IMR-90 (cell line): ENCODE measurements around the gene TCEA2. TPM values are rescaled to one million over a fixed set of nuclear protein-coding genes. Genes with fewer than 3 reads are reported as not detected.

Experiments used
- ATAC-seq: fragments of 200-7000 bp; cut with Tn5 transposase; 2 replicates; pipeline ENCODE4 v1.9.1; 2020; ENCODE audit warnings: low read depth, mild to moderate bottlenecking, moderate library complexity
- BruUV-seq: library from RNA; stranded (reverse); fragments of 400-500 nt; replicated peaks from 2 replicates; lab custom pipeline; 2021; lab: Mats Ljungman, UMichigan
- CTCF ChIA-PET: fragments of 300-600 bp; formaldehyde crosslinking; extraction: SDS; loops from one replicate; lab custom pipeline; 2021; ENCODE audit warnings: antibody characterized with exemption; lab: Yijun Ruan, JAX
- POLR2A ChIA-PET: fragments of 300-600 bp; sonication (Branson Sonifier 250); formaldehyde crosslinking; loops from one replicate; lab custom pipeline; 2022; ENCODE audit warnings: antibody characterized with exemption; ENCODE audit not compliant: unreplicated experiment; lab: Charles Lee
- DNase-seq: peaks from one replicate; pipeline ENCODE4 v3.0.0; 2013
- H2AFZ ChIP-seq: replicated peaks from 2 replicates; pipeline ENCODE3; 2013; ENCODE audit warnings: low read length, mild to moderate bottlenecking; ENCODE audit not compliant: poor library complexity
- H2AK5ac ChIP-seq: 2 replicates; pipeline ENCODE4 v1.6.1; 2013; ENCODE audit warnings: low read depth, low read length, inconsistent platforms
- H2AK9ac ChIP-seq: replicated peaks from 2 replicates; pipeline ENCODE3; 2013; ENCODE audit warnings: mild to moderate bottlenecking, low read depth, low read length, moderate library complexity; ENCODE audit not compliant: poor library complexity
- H2BK120ac ChIP-seq: 2 replicates; pipeline ENCODE4 v1.6.1; 2013; ENCODE audit warnings: low read depth, low read length, inconsistent platforms
- H2BK15ac ChIP-seq: 3 replicates; pipeline ENCODE4 v1.6.1; 2013; ENCODE audit warnings: low read depth, low read length, inconsistent platforms
- H2BK20ac ChIP-seq: 2 replicates; pipeline ENCODE4 v1.6.1; 2013; ENCODE audit warnings: low read depth, mild to moderate bottlenecking, inconsistent platforms, low read length, moderate library complexity
- H2BK5ac ChIP-seq: 2 replicates; pipeline ENCODE4 v1.6.1; 2013; ENCODE audit warnings: mild to moderate bottlenecking, low read depth, low read length, inconsistent platforms; ENCODE audit not compliant: poor library complexity, severe bottlenecking
- H3K14ac ChIP-seq: replicated peaks from 2 replicates; pipeline ENCODE4 v1.6.1; 2013; ENCODE audit warnings: low read depth, low read length, inconsistent platforms
- H3K18ac ChIP-seq: 2 replicates; pipeline ENCODE4 v1.6.1; 2013; ENCODE audit warnings: low read depth, low read length, control low read depth
- H3K23ac ChIP-seq: 2 replicates; pipeline ENCODE4 v1.6.1; 2013; ENCODE audit warnings: low read depth, low read length, inconsistent platforms
- H3K27ac ChIP-seq: 2 replicates; pipeline ENCODE4 v1.5.1; 2013; ENCODE audit warnings: mild to moderate bottlenecking, control low read depth, low read length; ENCODE audit not compliant: insufficient read depth
- H3K27me3 ChIP-seq: 2 replicates; pipeline ENCODE4 v1.6.1; 2013; ENCODE audit warnings: low read length; ENCODE audit not compliant: control insufficient read depth, insufficient read depth
- H3K36me3 ChIP-seq: 2 replicates; pipeline ENCODE4 v1.6.1; 2013; ENCODE audit warnings: low read length, mixed read lengths; ENCODE audit not compliant: control insufficient read depth, insufficient read depth
- H3K4ac ChIP-seq: 2 replicates; pipeline ENCODE4 v1.6.1; 2013; ENCODE audit warnings: low read depth, low read length, inconsistent platforms
- H3K4me1 ChIP-seq: 2 replicates; pipeline ENCODE4 v1.6.1; 2013; ENCODE audit warnings: low read length, mixed read lengths; ENCODE audit not compliant: control insufficient read depth, insufficient read depth
- H3K4me2 ChIP-seq: 2 replicates; pipeline ENCODE4 v1.6.1; 2013; ENCODE audit warnings: low read depth, mild to moderate bottlenecking, control low read depth, low read length, moderate library complexity
- H3K4me3 ChIP-seq: 2 replicates; pipeline ENCODE4 v1.5.1; 2013; ENCODE audit warnings: low read depth, mild to moderate bottlenecking, control low read depth, low read length, moderate library complexity; ENCODE audit not compliant: insufficient read depth
- H3K56ac ChIP-seq: 2 replicates; pipeline ENCODE4 v1.6.1; 2013; ENCODE audit warnings: low read length, inconsistent platforms; ENCODE audit not compliant: insufficient read depth; ENCODE audit errors: extremely low read depth
- H3K79me1 ChIP-seq, 2 experiments: 2 replicates each; pipeline ENCODE4 v1.6.1; 2013; ENCODE audit warnings: low read length in 2 of 2, inconsistent platforms in 1 of 2, low read depth in 1 of 2
- H3K9ac ChIP-seq: 2 replicates; pipeline ENCODE4 v1.6.1; 2013; ENCODE audit warnings: low read depth, low read length, control low read depth
- H3K9me1 ChIP-seq: 2 replicates; pipeline ENCODE4 v1.6.1; 2013; ENCODE audit warnings: low read length, inconsistent platforms; ENCODE audit not compliant: insufficient read depth
- H3K9me3 ChIP-seq: 2 replicates; pipeline ENCODE4 v1.6.1; 2013; ENCODE audit warnings: low read length; ENCODE audit not compliant: control insufficient read depth, insufficient read depth
- H4K20me1 ChIP-seq: 2 replicates; pipeline ENCODE4 v1.6.1; 2013; ENCODE audit warnings: low read length, inconsistent platforms; ENCODE audit not compliant: insufficient read depth
- H4K5ac ChIP-seq: 2 replicates; pipeline ENCODE4 v1.6.1; 2013; ENCODE audit warnings: mild to moderate bottlenecking, low read depth, low read length, control low read depth
- H4K8ac ChIP-seq, 2 experiments: 2 replicates each; pipeline ENCODE4 v1.6.1; 2013; ENCODE audit warnings: low read depth in 2 of 2, low read length in 2 of 2, control low read depth in 1 of 2, inconsistent platforms in 1 of 2
- H4K91ac ChIP-seq: 2 replicates; pipeline ENCODE4 v1.6.1; 2013; ENCODE audit warnings: low read depth, low read length, inconsistent platforms; ENCODE audit not compliant: insufficient read depth
- BHLHE40 ChIP-seq: fragments of 150-350 bp; IDR thresholded peaks from 2 replicates; pipeline ENCODE4 v1.6.1; 2016; ENCODE audit warnings: mild to moderate bottlenecking, low read depth, low read length
- CEBPB ChIP-seq: IDR thresholded peaks from 2 replicates; pipeline ENCODE4 v1.6.1; 2012; ENCODE audit warnings: low read depth, low read length, improper control_type of control experiment
- CHD1 ChIP-seq: IDR thresholded peaks from 2 replicates; pipeline ENCODE4 v1.6.1; 2012; ENCODE audit warnings: low read depth, low read length, improper control_type of control experiment
- ELK1 ChIP-seq: fragments of 150-350 bp; IDR thresholded peaks from 2 replicates; pipeline ENCODE4 v1.6.1; 2016; ENCODE audit warnings: low read depth, mild to moderate bottlenecking, low read length, moderate library complexity, borderline replicate concordance
- FOS ChIP-seq: fragments of 150-350 bp; IDR thresholded peaks from 2 replicates; pipeline ENCODE4 v1.6.1; 2016; ENCODE audit warnings: low read depth, low read length
- MAFK ChIP-seq: IDR thresholded peaks from 2 replicates; pipeline ENCODE4 v1.6.1; 2012; ENCODE audit warnings: low read depth, low read length, improper control_type of control experiment
- MAZ ChIP-seq: IDR thresholded peaks from 2 replicates; pipeline ENCODE4 v1.6.1; 2012; ENCODE audit warnings: low read depth, mild to moderate bottlenecking, low read length, improper control_type of control experiment, moderate library complexity, borderline replicate concordance
- MXI1 ChIP-seq: IDR thresholded peaks from 2 replicates; pipeline ENCODE4 v1.6.1; 2012; ENCODE audit warnings: low read depth, mild to moderate bottlenecking, low read length, moderate library complexity, borderline replicate concordance
- NFE2L2 ChIP-seq: fragments of 150-350 bp; IDR thresholded peaks from 2 replicates; pipeline ENCODE4 v1.6.1; 2016; ENCODE audit warnings: low read depth, mild to moderate bottlenecking, low read length
- POLR2A ChIP-seq: IDR thresholded peaks from 2 replicates; pipeline ENCODE4 v1.6.1; 2012; ENCODE audit warnings: mild to moderate bottlenecking, low read depth, low read length
- RAD21 ChIP-seq: IDR thresholded peaks from 2 replicates; pipeline ENCODE4 v1.6.1; 2012; ENCODE audit warnings: low read length, improper control_type of control experiment
- RCOR1 ChIP-seq: IDR thresholded peaks from 2 replicates; pipeline ENCODE4 v1.6.1; 2012; ENCODE audit warnings: mild to moderate bottlenecking, low read length, improper control_type of control experiment; ENCODE audit not compliant: insufficient replicate concordance
- SMC3 ChIP-seq: fragments of 150-350 bp; IDR thresholded peaks from 2 replicates; pipeline ENCODE4 v1.6.1; 2016; ENCODE audit warnings: low read depth, mild to moderate bottlenecking, antibody characterized with exemption, low read length, moderate library complexity
- USF2 ChIP-seq: fragments of 150-350 bp; IDR thresholded peaks from 2 replicates; pipeline ENCODE4 v1.6.1; 2017; ENCODE audit warnings: mild to moderate bottlenecking, antibody characterized with exemption, low read length, low read depth
- WGBS, 2 experiments: methylation state at CpG; one replicate each; pipeline versions ENCODE4 v1.1.5 to v1.1.7; 2013; ENCODE audit warnings: missing lambda C conversion rate in 2 of 2; ENCODE audit not compliant: insufficient read length in 1 of 2; ENCODE audit errors: extremely low coverage in 2 of 2; 5-methylcytosine and 5-hydroxymethylcytosine counted together
- dilution Hi-C: fragments of 300-500 bp; cut with HindIII; formaldehyde crosslinking; loops from one replicate; pipeline ENCODE4 v1.14.3; 2018; ENCODE audit warnings: low sequenced_read_pairs; ENCODE audit not compliant: unreplicated experiment
- in situ Hi-C: fragments of 300-500 bp; cut with MboI; formaldehyde crosslinking; loops from 3 replicates; pipeline ENCODE4 v1.14.3; 2019; ENCODE audit warnings: low sequenced_read_pairs, inconsistent platforms, mixed read lengths
- intact Hi-C: fragments of 100-400 bp; cut with micrococcal nuclease; formaldehyde crosslinking; loops from 2 replicates; pipeline ENCODE4 v1.10.0; 2022
- polyA plus RNA-seq, 3 experiments: library from polyadenylated mRNA; depleted of rRNA; stranded (reverse); fragments of >200 nt; gene quantifications; 2 replicates each; pipeline ENCODE4 v1.2.3, GENCODE V29; 2012; ENCODE audit warnings: low replicate concordance in 1 of 3
- total RNA-seq: library from RNA; depleted of rRNA; stranded (reverse); fragments of >200 nt; gene quantifications from 2 replicates; pipeline ENCODE4 v1.2.3, GENCODE V29; 2012
- TF ChIP-seq, protein P1 (sequence below): conservative IDR thresholded peaks from 2 replicates; pipeline ENCODE4 v1.5.1; 2012; ENCODE audit warnings: mild to moderate bottlenecking, low read depth, low read length, improper control_type of control experiment

The TCEA2 gene
- total and polyA plus RNA-seq, 2 of the 4 experiments (the other 2 are of a cell fraction) = 9.3 to 30.0 TPM

DNA sequence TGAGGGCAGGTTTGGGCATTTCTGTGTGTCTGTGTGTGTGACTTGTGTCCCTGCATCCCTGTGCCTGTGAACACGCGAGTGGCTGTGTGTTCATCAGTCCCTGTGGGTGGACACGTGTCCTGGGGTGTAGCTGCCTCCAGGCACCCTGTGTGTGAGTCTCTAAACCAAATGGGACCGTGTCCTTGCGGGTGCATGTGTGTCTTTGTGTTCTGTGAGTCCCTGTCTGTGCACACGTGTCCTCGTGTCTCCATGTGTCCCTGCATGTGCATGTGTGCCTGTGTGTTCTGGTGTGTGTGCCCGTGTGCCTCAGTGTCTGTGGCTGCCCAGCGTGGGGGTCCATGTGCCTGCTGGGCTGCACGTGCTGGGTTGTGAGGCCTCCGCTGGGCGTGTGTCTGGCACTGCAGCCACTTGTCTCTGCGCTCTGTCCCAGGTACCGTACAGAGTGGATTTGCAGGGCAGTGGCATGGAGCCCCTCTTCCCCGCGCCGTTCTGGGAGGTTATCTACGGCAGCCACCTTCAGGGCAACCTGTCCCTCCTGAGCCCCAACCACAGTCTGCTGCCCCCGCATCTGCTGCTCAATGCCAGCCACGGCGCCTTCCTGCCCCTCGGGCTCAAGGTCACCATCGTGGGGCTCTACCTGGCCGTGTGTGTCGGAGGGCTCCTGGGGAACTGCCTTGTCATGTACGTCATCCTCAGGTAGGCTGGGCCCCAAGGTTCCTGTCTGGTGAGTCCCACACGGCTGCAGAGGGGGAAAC, 29.4 kb downstream of the TCEA2 start:
- Histone ChIP-seq H2BK120ac (no peak overlapping the region), H3K27ac (no peak overlapping the region), H4K5ac (no peak overlapping the region), H3K4me3 (no peak overlapping the region), H3K9ac (no peak overlapping the region), H4K8ac (no peak overlapping the region), H3K9me3 (peaks cover 3% of the 10 kb centered on the region; the same call in 1 of the 2 replicates), H2BK20ac (no peak overlapping the region), H2AFZ (no peak overlapping the region), H2BK15ac (no peak overlapping the region), H3K9me1 (no peaks in the 10 kb centered on the region), H2AK9ac (no peak overlapping the region), H3K4ac (no peak overlapping the region), H3K18ac (no peak overlapping the region), H3K14ac (no peak overlapping the region), H2AK5ac (no peak overlapping the region), H4K20me1 (0 out of 2 replicates have a peak, but pooled peaks cover 4% of the 10 kb centered on the region), H3K27me3 (peaks cover 28% of the 10 kb centered on the region), H3K79me1 (no peaks in the 10 kb centered on the region), H3K23ac (no peak overlapping the region), H3K36me3 (no peaks in the 10 kb centered on the region), H3K4me1 (no peaks in the 10 kb centered on the region), H2BK5ac (no peak overlapping the region), H4K91ac (no peak overlapping the region), H3K4me2 (no peak overlapping the region), H3K56ac (no peak overlapping the region)
- POLR2A ChIA-PET = no interaction called here
- dilution Hi-C loops = no loop called here
- CTCF ChIA-PET = no interaction called here
- no peak for TF ChIP-seq MAFK
- TF ChIP-seq MXI1 = no peak
- TF ChIP-seq ELK1 = no peak
- TF ChIP-seq USF2 = no peak
- no peak for TF ChIP-seq RCOR1
- no peak for TF ChIP-seq BHLHE40
- no peak for TF ChIP-seq POLR2A
- TF ChIP-seq RAD21 = no peak
- no peak for TF ChIP-seq CEBPB
- TF ChIP-seq CHD1 = no peak
- no peak for TF ChIP-seq NFE2L2
- TF ChIP-seq MAZ = no peak
- TF ChIP-seq SMC3 = no peak
- no peak for TF ChIP-seq FOS
- TF ChIP-seq, protein P1, sequence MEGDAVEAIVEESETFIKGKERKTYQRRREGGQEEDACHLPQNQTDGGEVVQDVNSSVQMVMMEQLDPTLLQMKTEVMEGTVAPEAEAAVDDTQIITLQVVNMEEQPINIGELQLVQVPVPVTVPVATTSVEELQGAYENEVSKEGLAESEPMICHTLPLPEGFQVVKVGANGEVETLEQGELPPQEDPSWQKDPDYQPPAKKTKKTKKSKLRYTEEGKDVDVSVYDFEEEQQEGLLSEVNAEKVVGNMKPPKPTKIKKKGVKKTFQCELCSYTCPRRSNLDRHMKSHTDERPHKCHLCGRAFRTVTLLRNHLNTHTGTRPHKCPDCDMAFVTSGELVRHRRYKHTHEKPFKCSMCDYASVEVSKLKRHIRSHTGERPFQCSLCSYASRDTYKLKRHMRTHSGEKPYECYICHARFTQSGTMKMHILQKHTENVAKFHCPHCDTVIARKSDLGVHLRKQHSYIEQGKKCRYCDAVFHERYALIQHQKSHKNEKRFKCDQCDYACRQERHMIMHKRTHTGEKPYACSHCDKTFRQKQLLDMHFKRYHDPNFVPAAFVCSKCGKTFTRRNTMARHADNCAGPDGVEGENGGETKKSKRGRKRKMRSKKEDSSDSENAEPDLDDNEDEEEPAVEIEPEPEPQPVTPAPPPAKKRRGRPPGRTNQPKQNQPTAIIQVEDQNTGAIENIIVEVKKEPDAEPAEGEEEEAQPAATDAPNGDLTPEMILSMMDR = no peak
- in situ Hi-C loops = no loop called here
- no peak for DNase-seq
- intact Hi-C loops = no loop called here
- no TSS peak for BruUV-seq
- 46% methylated on average over 16 of the region's 27 CpGs; no CpG with 5 or more reads in 1 of the 2 experiments for WGBS, 2 experiments
- ATAC-seq = no peak
